Measurements from ENCODE around the gene RPS6KL1. TPM values are rescaled to one million over a fixed set of nuclear protein-coding genes. Genes with fewer than 3 reads are reported as not detected.
A peak's percentile ranks its signal among the peaks of the same experiment; 100 is the strongest.

RPS6KL1 gene
- total and polyA plus RNA-seq, 12 donors, result 10.3 to 27.1 (median 21.9) TPM

DNA sequence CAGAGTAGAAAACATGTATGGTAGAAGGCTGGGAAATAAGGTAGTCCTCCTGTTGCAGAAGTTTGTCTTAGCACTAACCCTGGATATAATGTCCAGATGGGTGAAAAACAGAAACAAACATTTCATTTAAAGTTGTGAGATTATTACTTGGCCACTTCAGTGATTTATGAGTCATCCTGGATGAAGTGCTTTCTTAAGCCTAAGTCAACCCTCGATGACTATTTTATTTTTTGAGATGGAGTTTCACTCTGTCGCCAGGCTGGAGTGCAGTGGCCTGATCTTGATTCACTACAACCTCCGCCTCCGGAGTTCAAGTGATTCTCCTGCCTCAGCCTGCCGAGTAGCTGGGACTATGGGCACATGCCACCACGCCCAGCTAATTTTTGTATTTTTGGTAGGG is 31.2 kb downstream of the RPS6KL1 start:
- Histone ChIP-seq H3K27ac (no peak overlapping the region), H3K36me3 (peaks cover 3 to 98% (median 71%) of the 10 kb centered on the region in 9 donors)

DNA sequence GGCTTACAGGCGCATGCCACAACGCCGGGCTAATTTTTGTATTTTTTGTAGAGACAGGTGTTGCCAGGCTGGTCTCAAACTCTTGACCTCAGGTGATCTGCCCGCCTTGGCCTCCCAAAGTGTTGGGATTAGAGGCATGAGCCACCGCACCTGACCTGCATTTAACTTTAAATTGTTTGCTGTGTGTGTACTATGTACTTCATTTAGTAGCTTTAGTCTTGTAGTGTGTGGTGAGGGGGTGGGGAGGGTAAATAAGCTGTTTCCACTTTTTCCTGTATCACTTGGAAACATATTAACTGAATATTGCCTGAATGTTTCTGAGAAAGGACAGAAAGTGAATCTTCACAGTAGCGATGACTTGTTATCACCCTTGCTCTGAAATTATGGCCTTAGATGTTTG is 32.8 kb downstream of the RPS6KL1 start:
- ATAC-seq, result no peak
- intact Hi-C loops (cut with DNase I), result no loop called here
- Histone ChIP-seq H3K27ac (no peak overlapping the region), H3K4me3 (no peak overlapping the region), H3K27me3 (no peaks in the 10 kb centered on the region), H3K36me3 (peaks cover 3 to 98% (median 57%) of the 10 kb centered on the region in 9 donors), H3K9me3 (no peaks in the 10 kb centered on the region), H3K4me1 (peaks cover 0 to 48% (median 32%) of the 10 kb centered on the region in 9 donors)
- WGBS, 2 donors, result 96 to 97% methylated on average over 6 of the region's 6 CpGs
- TF ChIP-seq, protein P1, sequence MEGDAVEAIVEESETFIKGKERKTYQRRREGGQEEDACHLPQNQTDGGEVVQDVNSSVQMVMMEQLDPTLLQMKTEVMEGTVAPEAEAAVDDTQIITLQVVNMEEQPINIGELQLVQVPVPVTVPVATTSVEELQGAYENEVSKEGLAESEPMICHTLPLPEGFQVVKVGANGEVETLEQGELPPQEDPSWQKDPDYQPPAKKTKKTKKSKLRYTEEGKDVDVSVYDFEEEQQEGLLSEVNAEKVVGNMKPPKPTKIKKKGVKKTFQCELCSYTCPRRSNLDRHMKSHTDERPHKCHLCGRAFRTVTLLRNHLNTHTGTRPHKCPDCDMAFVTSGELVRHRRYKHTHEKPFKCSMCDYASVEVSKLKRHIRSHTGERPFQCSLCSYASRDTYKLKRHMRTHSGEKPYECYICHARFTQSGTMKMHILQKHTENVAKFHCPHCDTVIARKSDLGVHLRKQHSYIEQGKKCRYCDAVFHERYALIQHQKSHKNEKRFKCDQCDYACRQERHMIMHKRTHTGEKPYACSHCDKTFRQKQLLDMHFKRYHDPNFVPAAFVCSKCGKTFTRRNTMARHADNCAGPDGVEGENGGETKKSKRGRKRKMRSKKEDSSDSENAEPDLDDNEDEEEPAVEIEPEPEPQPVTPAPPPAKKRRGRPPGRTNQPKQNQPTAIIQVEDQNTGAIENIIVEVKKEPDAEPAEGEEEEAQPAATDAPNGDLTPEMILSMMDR (IDR thresholded peaks at IDR 0.05), result no peak
- no peak for DNase-seq

More for the DNA sequence above, 31.2 kb downstream of the RPS6KL1 start:
- Histone ChIP-seq H3K4me3 (no peak overlapping the region), H3K27me3 (no peaks in the 10 kb centered on the region), H3K4me1 (peaks cover 0 to 34% (median 21%) of the 10 kb centered on the region in 9 donors), H3K9me3 (no peaks in the 10 kb centered on the region)
- 86 to 87% methylated on average over 6 of the region's 6 CpGs for WGBS, 2 donors
- no peak for DNase-seq
- ATAC-seq, result no peak
- intact Hi-C loops (cut with DNase I), result no loop called here
- TF ChIP-seq, protein P1 (IDR thresholded peaks at IDR 0.05), result no peak

DNA sequence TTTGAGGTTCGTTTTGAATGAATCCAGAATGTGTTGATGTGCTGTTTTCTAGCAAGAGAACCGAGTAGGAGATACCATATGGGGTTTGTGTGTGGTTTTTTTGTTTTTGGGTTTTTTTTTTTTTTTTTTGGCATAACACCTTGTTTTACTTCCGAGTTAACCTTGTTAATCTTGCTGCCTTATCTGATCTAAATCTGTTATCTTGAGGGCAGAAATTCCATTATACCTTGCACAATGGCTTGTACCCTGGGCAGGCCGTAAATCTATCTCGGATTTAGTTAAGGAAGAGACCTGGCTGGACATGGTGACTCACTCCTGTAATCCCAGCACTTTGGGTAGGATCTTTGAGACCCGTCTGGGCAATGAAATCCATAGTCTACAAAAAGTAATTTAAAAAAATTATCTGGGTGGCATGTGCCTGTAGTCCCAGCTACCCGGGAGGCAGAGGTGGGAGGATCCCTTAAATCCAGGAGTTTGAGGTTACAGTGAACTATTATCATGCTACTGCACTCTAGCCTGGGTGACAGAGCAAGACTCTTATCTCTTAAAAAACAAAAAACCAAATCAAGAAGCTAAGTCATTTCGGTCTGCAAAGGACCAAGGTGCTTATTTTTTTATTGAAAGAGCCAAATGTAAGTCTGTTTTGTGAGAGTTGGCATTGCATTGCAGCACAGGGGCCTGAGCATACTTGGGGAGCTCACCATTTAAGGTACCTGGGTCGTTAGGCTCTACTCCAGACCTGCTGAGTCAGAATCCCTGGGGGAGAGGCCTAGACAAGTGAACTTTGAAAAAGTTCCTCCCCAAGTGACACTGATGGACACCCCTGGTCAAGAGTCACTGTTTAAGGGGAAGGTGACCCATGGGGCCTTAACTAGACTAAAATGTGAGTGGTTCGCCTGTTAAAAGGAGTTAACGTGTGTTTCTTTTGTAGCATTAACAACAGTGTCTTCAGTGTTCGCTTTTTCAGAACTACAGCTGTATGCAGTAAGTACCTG is 34.6 kb downstream of the RPS6KL1 start:
- Histone ChIP-seq H3K9me3 (no peaks in the 10 kb centered on the region), H3K4me3 (no peak overlapping the region), H3K36me3 (peaks cover 0 to 91% (median 39%) of the 10 kb centered on the region in 9 donors), H3K27ac (peak overlapping the region in 4 of 10 donors; percentile 3 to 38 (median 27)), H3K27me3 (no peaks in the 10 kb centered on the region), H3K4me1 (peaks cover 10 to 58% (median 50%) of the 10 kb centered on the region in 9 donors)
- no peak for DNase-seq
- TF ChIP-seq, protein P1 (IDR thresholded peaks at IDR 0.05), result no peak
- intact Hi-C loops (cut with DNase I), result no loop called here
- WGBS, 2 donors, result 58 to 68% methylated on average over 12 of the region's 12 CpGs
- peak in 2 of 8 donors; percentile 8 to 23 for ATAC-seq

DNA sequence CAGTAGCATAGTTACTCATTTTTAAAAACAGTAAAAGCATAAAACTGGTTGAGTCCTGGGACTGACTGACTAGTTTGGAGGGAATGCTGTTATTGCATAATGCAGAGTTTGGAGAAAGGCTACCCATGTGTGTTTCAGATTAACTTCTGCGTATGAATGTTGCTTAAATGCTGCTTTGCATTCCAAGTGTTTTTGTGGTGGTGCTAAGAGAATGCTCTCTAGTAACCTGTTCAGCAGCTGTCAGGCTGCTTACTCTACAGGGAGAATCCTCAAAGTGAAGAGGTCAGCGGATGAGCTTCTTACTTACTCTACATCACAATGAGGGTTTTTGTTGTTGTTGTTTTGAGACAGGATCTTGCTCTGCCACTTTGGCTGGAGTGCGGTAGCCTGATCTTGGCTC is 37.1 kb downstream of the RPS6KL1 start:
- intact Hi-C loops (cut with DNase I), result no loop called here
- TF ChIP-seq, protein P1 (IDR thresholded peaks at IDR 0.05), result no peak
- Histone ChIP-seq H3K9me3 (no peaks in the 10 kb centered on the region), H3K36me3 (peaks cover 0 to 66% (median 17%) of the 10 kb centered on the region in 9 donors), H3K4me3 (no peak overlapping the region), H3K4me1 (peaks cover 18 to 69% (median 59%) of the 10 kb centered on the region in 9 donors), H3K27ac (peak overlapping the region in 1 of 10 donors; percentile 26), H3K27me3 (no peaks in the 10 kb centered on the region)
- no peak for DNase-seq
- WGBS, 2 donors, result 65 to 70% methylated on average over 3 of the region's 3 CpGs
- peak in 1 of 8 donors; percentile 20 for ATAC-seq
